Calu3 (cell line): ENCODE measurements around the gene PTBP1. TPM values are rescaled to one million over a fixed set of nuclear protein-coding genes. Genes with fewer than 3 reads are reported as not detected.
A peak's percentile ranks its signal among the peaks of the same experiment; 100 is the strongest.
"Not testable (repeated sequence)": the region's sequence is repeated elsewhere in the genome, so short reads cannot be mapped to it uniquely, and the experiment has no call there.

ENCODE experiments used
- BruUV-seq: library from RNA; stranded (reverse); fragments of 400-500 nt; replicated peaks from 2 replicates; lab custom pipeline; 2021; lab: Mats Ljungman, UMichigan
- CTCF ChIA-PET: fragments of 300-600 bp; sonication (Branson Sonifier 250); formaldehyde crosslinking; loops from one replicate; lab custom pipeline; 2022; ENCODE audit warnings: antibody characterized with exemption; lab: Charles Lee
- DNase-seq: peaks from one replicate; pipeline ENCODE4 v3.0.0; 2022
- H3K27ac Mint-ChIP-seq: one replicate; pipeline ENCODE4 v1.8.0; 2022; ENCODE audit warnings: mixed read lengths; ENCODE audit not compliant: unreplicated experiment
- H3K27me3 Mint-ChIP-seq: one replicate; pipeline ENCODE4 v1.8.0; 2022; ENCODE audit warnings: mixed read lengths; ENCODE audit not compliant: unreplicated experiment
- H3K36me3 Mint-ChIP-seq: one replicate; pipeline ENCODE4 v1.8.0; 2022; ENCODE audit warnings: mild to moderate bottlenecking, moderate library complexity, mixed read lengths; ENCODE audit not compliant: insufficient read depth, unreplicated experiment
- H3K4me1 Mint-ChIP-seq: one replicate; pipeline ENCODE4 v1.8.0; 2022; ENCODE audit warnings: mild to moderate bottlenecking, low read depth, mixed read lengths; ENCODE audit not compliant: unreplicated experiment
- H3K4me3 Mint-ChIP-seq: one replicate; pipeline ENCODE4 v1.8.0; 2022; ENCODE audit warnings: mild to moderate bottlenecking, low read depth, moderate library complexity, mixed read lengths; ENCODE audit not compliant: unreplicated experiment
- H3K9me3 Mint-ChIP-seq: one replicate; pipeline ENCODE4 v1.8.0; 2022; ENCODE audit warnings: low read depth, mixed read lengths; ENCODE audit not compliant: unreplicated experiment
- intact Hi-C: fragments of 100-400 bp; cut with micrococcal nuclease; formaldehyde crosslinking; loops from one replicate; pipeline ENCODE4 v1.10.0; 2022; ENCODE audit not compliant: unreplicated experiment
- total RNA-seq: library from RNA; stranded (reverse); gene quantifications from 2 replicates; pipeline ENCODE4 v1.2.3, GENCODE V29; 2022
- TF ChIP-seq, protein P1 (sequence below): fragments of 200-600 bp; IDR thresholded peaks from one replicate; pipeline ENCODE4 v1.8.0; 2022; ENCODE audit warnings: antibody characterized with exemption; ENCODE audit not compliant: unreplicated experiment

PTBP1 gene
- total RNA-seq, 1 experiment from 2014 or later = 409 TPM

DNA sequence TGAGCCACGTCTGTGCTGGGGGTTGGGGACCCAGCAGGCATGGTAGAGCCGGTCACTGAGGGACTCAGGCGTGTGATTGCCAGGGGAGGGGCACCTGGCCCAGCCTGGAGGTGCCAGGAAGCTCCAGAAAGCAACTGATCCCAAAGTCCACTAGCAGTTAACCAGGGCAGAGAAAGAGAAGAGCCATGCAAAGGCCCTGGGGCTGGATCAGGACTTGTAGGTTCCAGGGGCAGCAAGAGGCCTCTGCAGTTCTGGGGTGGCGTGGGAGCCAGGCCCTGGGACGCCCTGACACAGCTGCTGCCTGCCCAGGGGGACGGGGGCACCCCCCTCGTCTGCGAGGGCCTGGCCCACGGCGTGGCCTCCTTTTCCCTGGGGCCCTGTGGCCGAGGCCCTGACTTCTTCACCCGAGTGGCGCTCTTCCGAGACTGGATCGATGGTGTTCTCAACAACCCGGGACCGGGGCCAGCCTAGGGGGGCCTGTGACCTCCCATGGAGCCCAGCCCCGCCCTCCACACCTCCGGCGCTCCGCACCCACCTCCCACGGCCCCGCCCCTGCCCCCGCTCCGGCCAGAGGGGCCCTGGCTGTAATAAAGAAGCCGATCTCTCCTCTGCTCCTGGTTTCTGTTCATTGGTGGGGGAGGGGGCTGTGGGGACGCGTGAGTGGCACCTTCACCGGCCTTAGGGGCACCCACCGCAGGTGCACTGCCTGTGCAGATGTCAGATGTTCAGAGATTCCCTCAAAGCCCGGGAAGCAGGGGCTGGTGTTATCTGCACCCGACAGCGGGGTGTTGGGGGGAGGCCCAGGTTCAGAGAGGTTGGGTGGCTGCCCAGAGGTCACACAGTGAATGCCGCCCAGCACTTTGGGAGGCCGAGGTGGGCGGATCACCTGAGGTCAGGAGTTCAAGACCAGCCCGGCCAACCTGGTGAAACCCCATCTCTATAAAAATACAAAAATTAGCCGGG lies 34.4 kb downstream of the PTBP1 start:
- Mint-ChIP-seq H3K9me3 (no peaks in the 10 kb centered on the region), H3K27me3 (peaks cover 54% of the 10 kb centered on the region), H3K4me1 (no peaks in the 10 kb centered on the region), H3K4me3 (no peak overlapping the region), H3K27ac (no peak overlapping the region), H3K36me3 (no peaks in the 10 kb centered on the region)
- BruUV-seq = no TSS peak
- CTCF ChIA-PET = no interaction called here
- TF ChIP-seq, protein P1, sequence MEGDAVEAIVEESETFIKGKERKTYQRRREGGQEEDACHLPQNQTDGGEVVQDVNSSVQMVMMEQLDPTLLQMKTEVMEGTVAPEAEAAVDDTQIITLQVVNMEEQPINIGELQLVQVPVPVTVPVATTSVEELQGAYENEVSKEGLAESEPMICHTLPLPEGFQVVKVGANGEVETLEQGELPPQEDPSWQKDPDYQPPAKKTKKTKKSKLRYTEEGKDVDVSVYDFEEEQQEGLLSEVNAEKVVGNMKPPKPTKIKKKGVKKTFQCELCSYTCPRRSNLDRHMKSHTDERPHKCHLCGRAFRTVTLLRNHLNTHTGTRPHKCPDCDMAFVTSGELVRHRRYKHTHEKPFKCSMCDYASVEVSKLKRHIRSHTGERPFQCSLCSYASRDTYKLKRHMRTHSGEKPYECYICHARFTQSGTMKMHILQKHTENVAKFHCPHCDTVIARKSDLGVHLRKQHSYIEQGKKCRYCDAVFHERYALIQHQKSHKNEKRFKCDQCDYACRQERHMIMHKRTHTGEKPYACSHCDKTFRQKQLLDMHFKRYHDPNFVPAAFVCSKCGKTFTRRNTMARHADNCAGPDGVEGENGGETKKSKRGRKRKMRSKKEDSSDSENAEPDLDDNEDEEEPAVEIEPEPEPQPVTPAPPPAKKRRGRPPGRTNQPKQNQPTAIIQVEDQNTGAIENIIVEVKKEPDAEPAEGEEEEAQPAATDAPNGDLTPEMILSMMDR = no peak
- intact Hi-C loops = no loop called here
- no peak for DNase-seq

DNA sequence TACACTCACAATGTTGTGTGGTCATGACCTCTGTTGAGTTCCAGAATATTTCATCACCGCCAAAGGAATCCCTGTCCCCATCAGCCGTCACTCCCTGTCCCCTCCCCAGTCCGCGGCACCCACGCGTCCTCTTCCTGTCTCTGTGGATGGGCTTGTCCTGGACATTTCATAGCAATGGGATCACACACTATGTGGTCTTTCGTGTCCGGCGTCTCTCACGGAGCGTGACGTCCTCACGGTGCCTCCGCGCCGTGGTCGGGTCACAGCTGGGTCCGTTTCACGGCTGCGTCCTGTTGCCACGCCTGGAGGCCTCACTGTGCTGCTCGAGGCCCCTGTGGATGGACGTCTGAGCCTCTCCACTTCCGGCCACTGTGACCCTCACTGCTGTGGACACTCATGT lies 37.0 kb downstream of the PTBP1 start:
- BruUV-seq = no TSS peak
- H3K4me1 Mint-ChIP-seq = no peaks in the 10 kb centered on the region
- CTCF ChIA-PET = no interaction called here
- no peak overlapping the region for H3K27ac Mint-ChIP-seq
- no peak for DNase-seq
- TF ChIP-seq, protein P1 = no peak
- intact Hi-C loops = no loop called here
- H3K9me3 Mint-ChIP-seq = no peaks in the 10 kb centered on the region
- H3K4me3 Mint-ChIP-seq = no peak overlapping the region
- H3K36me3 Mint-ChIP-seq = no peaks in the 10 kb centered on the region
- H3K27me3 Mint-ChIP-seq = peaks cover 43% of the 10 kb centered on the region

DNA sequence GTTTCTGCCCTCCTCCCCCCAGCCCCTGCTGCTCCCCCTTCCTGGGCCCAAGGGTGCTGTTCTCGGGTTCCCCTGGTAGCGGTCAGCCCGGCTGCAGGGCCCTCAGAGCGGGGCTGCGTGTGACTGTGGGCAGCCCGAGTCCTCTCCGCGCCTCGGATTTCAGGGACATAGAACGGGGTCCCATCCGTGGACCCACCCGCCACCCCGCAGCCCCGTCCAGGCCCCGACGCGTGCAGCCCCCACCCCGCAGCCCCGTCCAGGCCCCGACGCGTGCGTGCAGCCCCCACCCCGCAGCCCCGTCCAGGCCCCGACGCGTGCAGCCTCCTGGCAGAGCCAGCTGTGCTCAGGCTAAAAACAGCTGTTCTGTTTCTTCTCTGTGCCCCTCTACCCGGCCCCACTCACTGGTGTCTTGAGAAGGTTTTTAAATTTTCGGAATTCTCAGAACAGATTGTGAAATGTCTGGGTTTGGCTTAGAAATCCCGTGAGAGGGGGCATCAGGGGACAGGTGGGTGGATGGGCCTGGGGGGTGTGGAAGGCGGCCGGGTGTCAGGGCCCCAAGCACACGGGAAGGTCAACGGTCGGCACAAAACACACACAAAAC lies 38.1 kb downstream of the PTBP1 start:
- Mint-ChIP-seq H3K27me3 (peaks cover 32% of the 10 kb centered on the region), H3K4me1 (no peaks in the 10 kb centered on the region), H3K9me3 (no peaks in the 10 kb centered on the region), H3K36me3 (no peaks in the 10 kb centered on the region), H3K4me3 (no peak overlapping the region), H3K27ac (no peak overlapping the region)
- TF ChIP-seq, protein P1 = no peak
- CTCF ChIA-PET = no interaction called here
- BruUV-seq = no TSS peak
- intact Hi-C loops = no loop called here
- DNase-seq = no peak

DNA sequence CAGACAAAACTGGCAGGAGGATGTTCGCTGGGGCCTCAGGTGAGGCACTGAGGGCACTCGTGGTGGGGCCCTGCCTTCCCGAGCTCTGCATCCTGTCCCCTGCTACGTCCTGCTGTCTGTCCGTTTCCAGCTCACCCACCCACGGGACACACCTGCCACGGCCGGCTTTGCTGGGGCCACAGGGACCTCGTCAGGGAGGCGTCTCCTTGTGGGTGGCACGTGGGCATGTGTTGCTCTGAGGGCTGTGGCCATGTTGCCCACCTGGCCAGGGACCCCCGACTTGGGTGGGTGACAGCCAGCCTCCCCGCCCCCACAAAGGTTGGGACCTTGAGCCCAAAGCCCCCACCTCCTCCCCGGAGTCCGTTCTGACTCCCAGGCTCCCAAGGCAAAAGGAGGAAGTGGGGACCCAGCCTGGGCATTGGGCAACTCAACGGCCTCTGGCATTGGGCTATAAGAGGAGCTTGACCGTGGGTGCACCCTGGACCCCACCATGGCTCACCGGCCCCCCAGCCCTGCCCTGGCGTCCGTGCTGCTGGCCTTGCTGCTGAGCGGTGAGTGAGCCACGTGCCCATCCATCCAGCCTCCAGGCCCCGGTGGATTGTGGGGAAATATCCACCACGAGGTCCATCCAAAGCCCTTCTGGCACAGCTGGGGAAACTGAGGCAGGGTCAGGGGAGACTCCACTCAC lies 43.4 kb downstream of the PTBP1 start, which contains the start of gene PRTN3:
Gene PRTN3 (plus strand): TSS at position 481 of the 688 bp plus-strand sequence. CDS start 10 bp downstream, at position 491.
- no TSS peak for BruUV-seq
- Mint-ChIP-seq H3K27ac (peak within 1 kb of the TSS; percentile 76), H3K36me3 (peaks cover 3% of the 10 kb centered on the region), H3K4me1 (no peaks in the 10 kb centered on the region), H3K9me3 (peaks cover 3% of the 10 kb centered on the region), H3K4me3 (no peak within 1 kb of the TSS), H3K27me3 (peaks cover 48% of the 10 kb centered on the region)
- intact Hi-C loops = no loop called here
- no peak for DNase-seq
- CTCF ChIA-PET = no interaction called here
- TF ChIP-seq, protein P1 = no peak

DNA sequence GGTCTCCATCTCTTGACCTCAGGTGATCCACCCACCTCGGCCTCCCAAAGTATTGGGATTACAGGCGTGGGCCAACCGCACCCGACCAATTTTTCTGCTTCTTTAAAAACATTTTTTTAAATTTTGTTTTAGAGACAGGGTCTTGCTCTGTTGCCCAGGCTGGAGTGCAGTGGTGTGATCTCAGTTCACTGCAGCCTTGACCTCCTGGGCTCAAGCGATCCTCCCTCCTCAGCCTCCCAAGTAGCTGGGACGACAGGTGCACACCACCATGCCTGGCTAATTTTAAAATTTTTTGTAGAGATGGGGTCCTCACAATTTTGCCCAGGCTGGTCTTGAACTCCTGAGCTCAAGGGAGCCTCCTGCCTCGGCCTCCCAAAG lies 45.5 kb downstream of the PTBP1 start:
- H3K27me3 Mint-ChIP-seq = peaks cover 54% of the 10 kb centered on the region
- H3K4me3 Mint-ChIP-seq, CTCF ChIA-PET, H3K36me3 Mint-ChIP-seq, H3K4me1 Mint-ChIP-seq, H3K9me3 Mint-ChIP-seq, H3K27ac Mint-ChIP-seq, intact Hi-C loops, DNase-seq, BruUV-seq: not testable (repeated sequence)
